Measurements from ENCODE around the gene CCDC185.

CCDC185 gene

GRCh38 chr1:223363057-223363855 is 30.0 kb upstream of the CCDC185 start (continued):
- TF ChIP-seq MYNN (tag by site-specific recombination; IDR thresholded peaks at IDR 0.05; ENCODE audit: borderline replicate concordance) = no peak
- TF ChIP-seq YY1 (tag by site-specific recombination; IDR thresholded peaks at IDR 0.05) = 0 out of 2 replicates have a peak, but pooled peaks have one; percentile 40
- TF ChIP-seq ZFP3 (tag by site-specific recombination; IDR thresholded peaks at IDR 0.05; ENCODE audit: low read depth) = no peak
- no peak for TF ChIP-seq ZNF37A (tag by site-specific recombination; IDR thresholded peaks at IDR 0.05)
- no peak for TF ChIP-seq GFI1B (tag by site-specific recombination; IDR thresholded peaks at IDR 0.05)
- TF ChIP-seq FEZF1 (tag by site-specific recombination; IDR thresholded peaks at IDR 0.05) = no peak
- no peak for TF ChIP-seq ZNF629 (tag by site-specific recombination; IDR thresholded peaks at IDR 0.05)
- no peak for TF ChIP-seq OVOL3 (tag by site-specific recombination; IDR thresholded peaks at IDR 0.05)
- TF ChIP-seq ZNF623 (tag by site-specific recombination; IDR thresholded peaks at IDR 0.05) = no peak
- TF ChIP-seq ZSCAN16 (tag by site-specific recombination; IDR thresholded peaks at IDR 0.05) = peak; percentile 94
- no peak for TF ChIP-seq ZNF274 (IDR thresholded peaks at IDR 0.05; ENCODE audit: low read length)
- no peak for TF ChIP-seq ZNF274 (tag by site-specific recombination; IDR thresholded peaks at IDR 0.05; ENCODE audit: borderline replicate concordance)
- TF ChIP-seq KLF7 (tag by site-specific recombination; IDR thresholded peaks at IDR 0.05; ENCODE audit: borderline replicate concordance) = no peak
- TF ChIP-seq GLIS2 (tag by site-specific recombination; IDR thresholded peaks at IDR 0.05) = peak; percentile 76; the same call in 1 of the 2 replicates
- TF ChIP-seq ZNF777 (tag by site-specific recombination; IDR thresholded peaks at IDR 0.05; ENCODE audit: borderline replicate concordance) = peak; percentile 55; the same call in 1 of the 2 replicates
- TF ChIP-seq BCL11B (tag by site-specific recombination; IDR thresholded peaks at IDR 0.05; ENCODE audit: low read depth) = no peak
- TF ChIP-seq ZNF610 (tag by site-specific recombination; IDR thresholded peaks at IDR 0.05; ENCODE audit: borderline replicate concordance) = no peak
- no peak for TF ChIP-seq TSHZ1 (tag by site-specific recombination; IDR thresholded peaks at IDR 0.05; ENCODE audit: borderline replicate concordance)
- no peak for TF ChIP-seq ZNF354C (tag by site-specific recombination; IDR thresholded peaks at IDR 0.05; ENCODE audit: borderline replicate concordance, low read depth)
- TF ChIP-seq ZNF169 (tag by site-specific recombination; IDR thresholded peaks at IDR 0.05) = no peak
- TF ChIP-seq ZBTB8A (tag by site-specific recombination; IDR thresholded peaks at IDR 0.05) = no peak
- TF ChIP-seq PBX3 (CRISPR knock-in tag; IDR thresholded peaks at IDR 0.05) = peak; percentile 33; the same call in 1 of the 2 replicates
- TF ChIP-seq ZNF639 (tag by site-specific recombination; IDR thresholded peaks at IDR 0.05) = no peak
- TF ChIP-seq HOXA7 (CRISPR knock-in tag; IDR thresholded peaks at IDR 0.05; ENCODE audit: borderline replicate concordance) = no peak
- TF ChIP-seq, protein P1, sequence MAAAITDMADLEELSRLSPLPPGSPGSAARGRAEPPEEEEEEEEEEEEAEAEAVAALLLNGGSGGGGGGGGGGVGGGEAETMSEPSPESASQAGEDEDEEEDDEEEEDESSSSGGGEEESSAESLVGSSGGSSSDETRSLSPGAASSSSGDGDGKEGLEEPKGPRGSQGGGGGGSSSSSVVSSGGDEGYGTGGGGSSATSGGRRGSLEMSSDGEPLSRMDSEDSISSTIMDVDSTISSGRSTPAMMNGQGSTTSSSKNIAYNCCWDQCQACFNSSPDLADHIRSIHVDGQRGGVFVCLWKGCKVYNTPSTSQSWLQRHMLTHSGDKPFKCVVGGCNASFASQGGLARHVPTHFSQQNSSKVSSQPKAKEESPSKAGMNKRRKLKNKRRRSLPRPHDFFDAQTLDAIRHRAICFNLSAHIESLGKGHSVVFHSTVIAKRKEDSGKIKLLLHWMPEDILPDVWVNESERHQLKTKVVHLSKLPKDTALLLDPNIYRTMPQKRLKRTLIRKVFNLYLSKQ (tag by site-specific recombination; IDR thresholded peaks at IDR 0.05; ENCODE audit: borderline replicate concordance) = no peak
- no peak for TF ChIP-seq ZNF184 (tag by site-specific recombination; IDR thresholded peaks at IDR 0.05)
- TF ChIP-seq ZFHX2 (tag by site-specific recombination; conservative IDR thresholded peaks at IDR 0.05) = peak; percentile 80
- no peak for TF ChIP-seq ZNF670 (tag by site-specific recombination; IDR thresholded peaks at IDR 0.05; ENCODE audit: low read depth)
- TF ChIP-seq EGR2 (tag by site-specific recombination; IDR thresholded peaks at IDR 0.05; ENCODE audit: low read depth) = peak; percentile 72
- no peak for TF ChIP-seq KLF10 (tag by site-specific recombination; IDR thresholded peaks at IDR 0.05)
- TF ChIP-seq ZNF140 (tag by site-specific recombination; IDR thresholded peaks at IDR 0.05) = no peak
- no peak for TF ChIP-seq KLF1 (tag by site-specific recombination; IDR thresholded peaks at IDR 0.05)
- TF ChIP-seq ZNF138 (tag by site-specific recombination; IDR thresholded peaks at IDR 0.05; ENCODE audit: borderline replicate concordance) = no peak

Data from HEK293 (cell line).